Right lobe of liver (tissue), 4 donors: Measurements from ENCODE around the gene NRL.

Source experiments
- POLR2A ChIP-seq: fragments of 450-650 bp; IDR thresholded peaks from one replicate; pipeline ENCODE4 v1.6.1; 2017; ENCODE audit warnings: antibody characterized with exemption, mild to moderate bottlenecking
- TF ChIP-seq, protein P1 (sequence below), 4 donors: fragments of 200-600 bp in 3 of 4; fragments of 450-650 bp in 1 of 4; IDR thresholded peaks; one replicate each; pipeline versions ENCODE4 v1.5.1 to v1.8.0; 2016 to 2022; ENCODE audit warnings: antibody characterized with exemption in 4 of 4, mild to moderate bottlenecking in 2 of 4
- donor health status: DM: no; HTN: no; CAD: no.
- donor health status: DM: no; HTN: no; CAD: no.
- donor health status: DM: no; HTN: yes; CAD: no.

DNA sequence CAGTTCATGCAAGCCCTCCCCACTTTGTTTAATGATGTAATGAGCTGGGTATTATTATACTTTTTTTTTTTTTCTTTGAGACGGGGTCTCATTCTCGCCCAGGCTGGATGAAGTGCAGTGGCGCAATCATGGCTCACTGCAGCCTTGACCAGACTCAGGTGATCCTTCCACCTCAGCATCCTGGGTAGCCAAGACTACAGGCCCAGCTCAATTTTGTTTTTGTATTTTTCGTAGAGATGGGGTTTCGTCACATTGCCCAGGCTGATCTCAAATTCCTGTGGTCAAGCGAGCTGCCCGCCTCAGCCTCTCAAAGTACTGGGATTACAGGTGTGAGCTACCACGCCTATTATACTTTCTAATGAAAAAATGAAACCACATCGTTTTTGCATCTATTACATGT, 4.7 kb downstream of the NRL start:
- TF ChIP-seq, protein P1, sequence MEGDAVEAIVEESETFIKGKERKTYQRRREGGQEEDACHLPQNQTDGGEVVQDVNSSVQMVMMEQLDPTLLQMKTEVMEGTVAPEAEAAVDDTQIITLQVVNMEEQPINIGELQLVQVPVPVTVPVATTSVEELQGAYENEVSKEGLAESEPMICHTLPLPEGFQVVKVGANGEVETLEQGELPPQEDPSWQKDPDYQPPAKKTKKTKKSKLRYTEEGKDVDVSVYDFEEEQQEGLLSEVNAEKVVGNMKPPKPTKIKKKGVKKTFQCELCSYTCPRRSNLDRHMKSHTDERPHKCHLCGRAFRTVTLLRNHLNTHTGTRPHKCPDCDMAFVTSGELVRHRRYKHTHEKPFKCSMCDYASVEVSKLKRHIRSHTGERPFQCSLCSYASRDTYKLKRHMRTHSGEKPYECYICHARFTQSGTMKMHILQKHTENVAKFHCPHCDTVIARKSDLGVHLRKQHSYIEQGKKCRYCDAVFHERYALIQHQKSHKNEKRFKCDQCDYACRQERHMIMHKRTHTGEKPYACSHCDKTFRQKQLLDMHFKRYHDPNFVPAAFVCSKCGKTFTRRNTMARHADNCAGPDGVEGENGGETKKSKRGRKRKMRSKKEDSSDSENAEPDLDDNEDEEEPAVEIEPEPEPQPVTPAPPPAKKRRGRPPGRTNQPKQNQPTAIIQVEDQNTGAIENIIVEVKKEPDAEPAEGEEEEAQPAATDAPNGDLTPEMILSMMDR (IDR thresholded peaks at IDR 0.05) = no peak
- TF ChIP-seq POLR2A = no peak
